Endothelial cell of umbilical vein (primary cell): Measurements from ENCODE around the gene ERBB4. TPM values are rescaled to one million over a fixed set of nuclear protein-coding genes. Genes with fewer than 3 reads are reported as not detected.

Source experiments
- BruUV-seq: library from RNA; stranded (reverse); fragments of 400-500 nt; replicated peaks from 2 replicates; lab custom pipeline; 2021; lab: Mats Ljungman, UMichigan
- CTCF ChIA-PET: fragments of 300-600, 350-600 bp; sonication (Branson Sonifier 250); formaldehyde crosslinking; loops from one replicate; lab custom pipeline; 2021; ENCODE audit warnings: antibody characterized with exemption, inconsistent platforms; lab: Charles Lee
- POLR2A ChIA-PET: fragments of 300-600, 350-600 bp; sonication (Branson Sonifier 250); formaldehyde crosslinking; loops from one replicate; lab custom pipeline; 2021; ENCODE audit warnings: antibody characterized with exemption, inconsistent platforms; lab: Charles Lee
- DNase-seq: peaks from one replicate; pipeline ENCODE4 v3.0.0-alpha.2; 2011; ENCODE audit warnings: low read depth, low spot score
- FAIRE-seq: peaks from 2 replicates; lab custom pipeline; 2011; peaks lifted over from hg19 to GRCh38; lab: Jason Lieb, UNC
- H2AFZ ChIP-seq: 2 replicates; pipeline ENCODE4 v1.6.0; 2012; ENCODE audit warnings: low read depth, low read length, control low read depth, inconsistent platforms
- H3K27ac ChIP-seq: 2 replicates; pipeline ENCODE4 v1.5.1; 2011; ENCODE audit warnings: low read depth, mild to moderate bottlenecking, control low read depth, low read length, moderate library complexity; ENCODE audit not compliant: insufficient read depth
- H3K27me3 ChIP-seq, 2 experiments: 2 replicates each; pipeline versions ENCODE4 v1.6.0 to v1.6.1; 2011; ENCODE audit warnings: low read length in 2 of 2, mixed read lengths in 1 of 2; ENCODE audit not compliant: control insufficient read depth in 2 of 2, insufficient read depth in 2 of 2
- H3K36me3 ChIP-seq, 2 experiments: 2 replicates in 1 of 2; 3 replicates in 1 of 2; pipeline ENCODE4 v1.5.1; 2011; ENCODE audit warnings: low read length in 2 of 2, mild to moderate bottlenecking in 1 of 2, moderate library complexity in 1 of 2; ENCODE audit not compliant: control insufficient read depth in 2 of 2, insufficient read depth in 2 of 2; ENCODE audit errors: extremely low read depth in 1 of 2
- H3K4me1 ChIP-seq: 3 replicates; pipeline ENCODE4 v1.5.1; 2011; ENCODE audit warnings: mild to moderate bottlenecking, low read length; ENCODE audit not compliant: control insufficient read depth, insufficient read depth; ENCODE audit errors: extremely low read depth
- H3K4me2 ChIP-seq: 2 replicates; pipeline ENCODE4 v1.6.1; 2011; ENCODE audit warnings: low read length, control low read depth, mixed read lengths; ENCODE audit not compliant: insufficient read depth
- H3K4me3 ChIP-seq, 3 experiments: fragments of 200-600 bp in 1 of 3; sonication (generic), shearing (Covaris generic) in 1 of 3; replicated peaks in 1 of 3; 2 replicates each; pipeline ENCODE4 v1.5.1; 2011 to 2016; ENCODE audit warnings: control low read depth in 3 of 3, low read length in 3 of 3, mild to moderate bottlenecking in 2 of 3, inconsistent platforms in 1 of 3, low read depth in 1 of 3, moderate library complexity in 1 of 3; ENCODE audit not compliant: insufficient read depth in 1 of 3
- H3K79me2 ChIP-seq: 2 replicates; pipeline ENCODE4 v1.6.0; 2012; ENCODE audit warnings: low read length, inconsistent platforms; ENCODE audit not compliant: control insufficient read depth, insufficient read depth
- H3K9ac ChIP-seq: replicated peaks from 2 replicates; pipeline ENCODE3; 2011; ENCODE audit warnings: low read length, control low read depth; ENCODE audit not compliant: insufficient read depth; ENCODE audit errors: extremely low read depth
- H3K9me1 ChIP-seq: replicated peaks from 3 replicates; pipeline ENCODE4 v1.6.0; 2011; ENCODE audit warnings: mild to moderate bottlenecking, low read length; ENCODE audit not compliant: control insufficient read depth, insufficient read depth; ENCODE audit errors: extremely low read depth
- H3K9me3 ChIP-seq: replicated peaks from 2 replicates; pipeline ENCODE4 v1.5.1; 2012; ENCODE audit warnings: low read length, inconsistent platforms; ENCODE audit not compliant: control insufficient read depth, insufficient read depth
- H4K20me1 ChIP-seq: replicated peaks from 2 replicates; pipeline ENCODE3; 2011; ENCODE audit warnings: mild to moderate bottlenecking, low read length; ENCODE audit not compliant: control insufficient read depth, insufficient read depth; ENCODE audit errors: extremely low read depth
- CTCF ChIP-seq, 2 donors: IDR thresholded peaks; 1 replicate in 1 of 2; 2 replicates in 1 of 2; pipeline ENCODE4 v1.5.1; 2011; ENCODE audit warnings: low read length in 2 of 2, mild to moderate bottlenecking in 2 of 2, moderate library complexity in 2 of 2, control low read depth in 1 of 2, inconsistent platforms in 1 of 2, low read depth in 1 of 2; ENCODE audit not compliant: insufficient read depth in 1 of 2; ENCODE audit errors: extremely low read depth in 1 of 2
- EZH2 ChIP-seq: IDR thresholded peaks from 2 replicates; pipeline ENCODE4 v1.6.1; 2012; ENCODE audit warnings: borderline replicate concordance, low read depth, mild to moderate bottlenecking, moderate library complexity, low read length, inconsistent platforms; ENCODE audit not compliant: severe bottlenecking
- FOS ChIP-seq: IDR thresholded peaks from 2 replicates; pipeline ENCODE4 v1.6.1; 2011; ENCODE audit warnings: mild to moderate bottlenecking, low read length, moderate library complexity, borderline replicate concordance; ENCODE audit not compliant: insufficient read depth
- GATA2 ChIP-seq: IDR thresholded peaks from 2 replicates; pipeline ENCODE4 v1.7.0; 2011; ENCODE audit warnings: low read depth, mild to moderate bottlenecking, moderate library complexity, mixed read lengths, low read length; ENCODE audit not compliant: insufficient read length, insufficient read depth
- JUN ChIP-seq: IDR thresholded peaks from 2 replicates; pipeline ENCODE4 v1.6.1; 2011; ENCODE audit warnings: borderline replicate concordance, low read depth; ENCODE audit not compliant: insufficient read length, insufficient read depth
- MAX ChIP-seq: IDR thresholded peaks from 2 replicates; pipeline ENCODE4 v1.6.1; 2011; ENCODE audit not compliant: insufficient read depth, insufficient read length
- MYC ChIP-seq: IDR thresholded peaks from one replicate; pipeline ENCODE4 v1.6.1; 2011; ENCODE audit warnings: mild to moderate bottlenecking, low read depth, low read length
- POLR2A ChIP-seq: IDR thresholded peaks from 2 replicates; pipeline ENCODE4 v1.6.1; 2012; ENCODE audit warnings: low read depth, mild to moderate bottlenecking, control low read depth, low read length
- POLR2AphosphoS5 ChIP-seq: IDR thresholded peaks from 2 replicates; pipeline ENCODE4 v1.6.1; 2012; ENCODE audit warnings: low read depth, mild to moderate bottlenecking, control low read depth, low read length, moderate library complexity; ENCODE audit not compliant: insufficient read depth
- dilution Hi-C: fragments of 300-500 bp; cut with MboI; formaldehyde crosslinking; loops from one replicate; pipeline ENCODE4 v1.15.0; 2019; ENCODE audit warnings: low sequenced_read_pairs; ENCODE audit not compliant: extremely low pct_ligation_motif_present
- intact Hi-C: fragments of 100-400 bp; cut with micrococcal nuclease; formaldehyde crosslinking; loops from one replicate; pipeline ENCODE4 v1.10.0; 2022
- polyA plus RNA-seq, 4 experiments: library from polyadenylated mRNA; depleted of rRNA in 3 of 4; stranded (reverse) in 3 of 4; unstranded in 1 of 4; fragments of >200 nt; gene quantifications; 2 replicates each; pipeline versions ENCODE4 v1.2.1 to v1.2.3, GENCODE V29; 2011 to 2012; ENCODE audit warnings: missing spikeins in 1 of 4
- total RNA-seq: library from RNA; stranded (reverse); gene quantifications from 2 replicates; pipeline ENCODE4 v1.2.3, GENCODE V29; 2021

The ERBB4 gene
- total and polyA plus RNA-seq, 2 donors (not counting 3 experiments of a cell fraction or from before 2014, with no cell fraction given) = 0.01 to 0.27 TPM

GRCh38 chr2:211494085-211494484 is 1044.5 kb downstream of the ERBB4 start:
- no TSS peak for BruUV-seq
- TF ChIP-seq POLR2A (no peak), CTCF (IDR thresholded peaks at IDR 0.05; ENCODE audit: extremely low read depth in 1 of 2, insufficient read depth in 1 of 2, low read depth in 1 of 2, low read length in 2 of 2) (no peak), JUN (no peak), EZH2 (no peak), FOS (no peak), MAX (no peak), GATA2 (no peak), MYC (no peak), POLR2AphosphoS5 (no peak)
- no peaks in the 10 kb centered on the region for H3K79me2 ChIP-seq
- no peaks in the 10 kb centered on the region for H3K9me3 ChIP-seq
- H3K9ac ChIP-seq = no peak overlapping the region
- H3K4me1 ChIP-seq = no peaks in the 10 kb centered on the region
- DNase-seq (no peak), FAIRE-seq (no peak)
- dilution Hi-C loops (no loop called here), intact Hi-C loops (no loop called here)
- H2AFZ ChIP-seq = no peak overlapping the region
- no peaks in the 10 kb centered on the region for H4K20me1 ChIP-seq
- CTCF ChIA-PET = no interaction called here
- H3K27ac ChIP-seq = no peak overlapping the region
- H3K27me3 ChIP-seq = no peaks in the 10 kb centered on the region
- POLR2A ChIA-PET = no interaction called here
- no peak overlapping the region for H3K4me2 ChIP-seq
- H3K4me3 ChIP-seq = no peak overlapping the region
- H3K9me1 ChIP-seq = no peaks in the 10 kb centered on the region
- no peaks in the 10 kb centered on the region for H3K36me3 ChIP-seq
